Measurements from ENCODE around the gene FBXW8.

FBXW8 gene

DNA sequence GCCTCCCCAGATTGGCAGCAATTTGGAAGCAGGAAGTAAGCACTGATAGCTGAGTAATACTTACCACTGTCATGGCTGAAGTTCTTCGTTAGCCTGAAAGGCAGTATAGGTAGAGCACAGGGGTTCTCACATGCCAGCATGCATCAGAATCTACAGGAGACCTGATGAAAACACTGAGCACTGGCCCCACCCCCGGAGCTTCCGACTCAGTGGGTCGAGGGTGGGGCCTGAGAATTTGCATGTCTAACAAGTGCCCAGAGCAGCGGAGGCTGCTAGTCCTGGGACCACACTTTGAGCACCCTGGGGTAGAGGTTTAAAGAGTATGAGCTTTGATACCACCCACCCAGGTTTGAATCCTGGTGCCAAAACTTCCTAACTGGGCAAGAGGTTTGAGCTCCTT, 89.6 kb downstream of the FBXW8 start:
- no peak for DNase-seq

DNA sequence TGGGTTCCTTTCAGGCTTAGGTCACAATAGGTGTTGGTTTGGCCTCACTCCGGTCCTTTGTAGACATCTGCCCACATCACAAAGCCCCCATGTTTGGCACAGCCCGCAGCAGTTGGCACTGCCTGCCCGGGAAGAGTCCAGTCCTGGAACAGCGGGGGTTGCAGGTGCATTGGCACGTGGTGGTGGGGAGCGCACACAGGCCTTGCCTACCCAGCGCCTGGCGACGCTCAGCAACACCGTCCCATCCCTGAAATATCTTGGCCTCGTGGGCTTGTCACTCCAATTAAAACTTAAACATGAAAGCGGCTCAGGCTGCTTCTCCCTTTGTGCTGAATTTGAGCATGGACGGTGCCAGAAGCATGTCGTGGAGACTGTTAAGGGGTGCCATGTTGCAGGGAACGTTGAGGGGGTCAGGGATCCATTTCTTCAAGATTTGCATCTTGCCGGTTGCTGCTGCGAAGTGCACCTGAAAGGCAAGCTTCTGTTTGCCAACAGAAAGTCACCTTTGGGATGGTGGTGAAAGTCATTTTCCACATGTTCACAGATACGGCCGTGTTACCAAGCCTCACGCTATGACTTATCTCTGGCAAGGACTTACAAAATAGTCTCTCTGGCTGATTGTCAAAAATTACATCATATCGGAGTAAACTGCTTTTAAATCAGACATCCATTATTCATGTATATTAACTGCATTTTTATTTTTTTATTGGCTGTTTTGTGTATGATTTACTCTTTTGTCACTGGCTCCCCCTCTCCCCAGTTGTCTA, 91.5 kb downstream of the FBXW8 start:
- DNase-seq: no peak

GRCh38 chr12:117003883-117004404, 93.2 kb downstream of the FBXW8 start:
- DNase-seq: no peak

- DNase-seq: no peak
These were observed 94.8 kb downstream of the FBXW8 start for GRCh38 chr12:117005417-117006046.

DNA sequence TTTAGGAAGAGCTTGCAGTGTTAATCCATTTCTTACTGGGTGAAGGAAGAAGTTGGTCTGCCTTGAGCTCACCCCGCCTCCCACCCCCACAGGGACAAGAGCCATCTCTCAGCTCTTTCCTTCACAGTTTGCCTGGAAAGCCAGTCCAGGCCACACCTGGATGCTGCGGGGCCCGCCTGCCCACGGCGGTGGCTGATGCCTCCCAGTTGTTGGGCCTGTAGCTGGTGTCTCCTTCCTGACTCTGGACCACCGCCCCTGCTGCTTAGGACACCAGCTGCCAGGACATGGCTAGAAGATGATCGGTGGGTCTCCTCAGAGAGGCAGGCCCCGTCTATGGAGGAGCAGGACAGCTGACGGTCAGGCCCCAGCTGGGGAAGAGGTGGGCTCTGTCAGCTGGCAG, 95.6 kb downstream of the FBXW8 start:
- DNase-seq: no peak

GRCh38 chr12:117007577-117007976, 96.8 kb downstream of the FBXW8 start:
- DNase-seq: no peak

DNA sequence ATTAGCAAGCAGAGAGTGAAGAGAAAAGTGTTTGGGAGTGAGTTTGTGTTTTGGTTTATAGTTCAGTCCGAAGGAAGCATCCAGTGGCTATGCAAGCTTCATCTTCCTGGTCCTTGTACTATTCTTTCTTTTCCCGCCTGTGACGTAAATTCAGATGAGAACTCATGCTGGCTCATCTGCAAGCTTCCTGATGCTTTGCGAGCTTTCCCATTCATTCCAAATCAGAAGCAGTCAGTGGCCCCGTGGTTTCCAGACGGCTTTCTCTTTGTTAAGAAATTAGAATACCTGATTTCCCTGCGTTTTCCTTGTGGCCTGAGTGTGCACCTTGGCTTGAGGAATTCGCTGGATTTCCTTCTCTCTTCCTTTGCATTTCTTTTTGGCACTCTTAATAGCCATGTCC, 99.0 kb downstream of the FBXW8 start:
- DNase-seq: no peak

DNA sequence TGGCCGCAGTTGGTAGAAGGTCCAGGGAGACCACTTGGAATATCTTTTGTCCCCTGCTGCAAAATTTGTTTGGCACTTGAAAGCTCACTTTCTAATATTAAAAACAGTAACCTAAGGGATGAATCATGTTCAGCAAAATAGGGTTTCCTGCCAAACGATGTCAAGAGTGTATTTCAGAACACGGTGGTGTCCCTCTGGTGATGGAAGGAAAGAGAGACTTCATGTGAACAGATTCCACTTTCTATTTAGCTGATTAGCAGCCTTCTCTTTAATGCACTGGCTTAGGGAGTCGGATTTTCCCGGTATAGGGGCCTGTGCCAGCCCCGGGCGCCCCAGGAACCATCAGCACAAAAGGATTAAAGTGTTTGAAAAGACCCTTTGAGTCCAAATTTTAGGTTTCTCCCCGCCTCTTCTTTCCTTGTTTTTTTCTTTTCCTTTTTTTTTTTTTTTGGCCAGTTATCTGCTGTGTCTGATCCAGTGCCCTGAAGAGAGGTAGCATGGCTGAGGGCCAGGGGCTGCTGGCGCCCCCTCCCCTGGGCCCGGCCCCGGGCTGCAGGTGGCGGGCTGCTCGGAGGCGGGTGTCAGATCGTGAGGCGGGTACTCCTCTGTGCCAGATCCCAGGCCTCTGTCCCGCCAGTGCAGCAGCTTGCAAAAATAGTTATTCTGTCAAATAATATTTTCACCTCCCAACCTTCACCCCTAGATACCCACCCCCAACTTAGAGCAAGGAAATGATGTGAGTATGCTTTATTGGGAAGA, 100.1 kb downstream of the FBXW8 start:
- DNase-seq: no peak

- DNase-seq: peak; percentile 70
These were observed 101.4 kb downstream of the FBXW8 start for GRCh38 chr12:117011988-117012805.

DNA sequence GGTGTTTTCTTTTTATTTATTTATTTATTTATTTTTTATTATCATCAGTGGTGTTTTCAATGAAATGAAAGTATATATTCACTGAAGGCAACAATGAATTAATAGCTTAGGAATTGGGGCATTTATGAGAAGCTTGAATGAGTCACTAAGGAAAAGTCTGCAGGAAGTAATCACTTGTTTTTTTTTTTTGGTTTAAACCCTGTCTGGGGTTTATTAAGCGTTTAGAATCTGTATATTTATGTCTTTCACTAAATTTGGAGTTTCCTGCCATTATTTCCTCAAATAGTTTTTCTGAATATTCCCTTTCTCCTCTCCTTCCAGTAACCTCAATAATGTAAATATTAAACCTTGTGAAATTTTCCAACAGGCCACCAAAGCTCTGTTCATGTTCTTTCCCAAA, 103.0 kb downstream of the FBXW8 start:
- DNase-seq: no peak

GRCh38 chr12:117014342-117014887, 103.7 kb downstream of the FBXW8 start:
- DNase-seq: no peak

- no peak for DNase-seq
These were observed 105.1 kb downstream of the FBXW8 start for GRCh38 chr12:117015811-117016210.

DNA sequence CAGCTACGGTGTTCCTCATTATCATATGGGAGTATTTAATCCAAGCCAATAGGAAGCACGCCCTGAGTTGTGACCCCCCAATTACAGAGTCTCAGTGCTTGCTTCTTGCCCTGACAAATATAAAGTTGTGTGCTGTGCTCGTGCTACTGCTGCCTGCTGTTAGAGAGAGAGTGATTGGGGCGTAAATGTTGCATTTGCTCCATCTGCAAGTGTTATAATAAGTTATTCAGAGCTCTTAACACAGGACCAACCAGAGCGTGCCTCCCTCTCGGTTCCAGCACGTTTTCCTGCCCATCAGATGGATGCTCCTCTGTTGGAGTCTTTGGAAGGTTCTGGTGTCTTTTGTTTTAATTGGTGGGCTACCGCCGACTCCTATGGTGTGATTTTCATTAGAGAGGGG, 107.1 kb downstream of the FBXW8 start:
- no peak for DNase-seq

- DNase-seq: no peak
These were observed 107.5 kb downstream of the FBXW8 start for GRCh38 chr12:117018276-117018675.

DNA sequence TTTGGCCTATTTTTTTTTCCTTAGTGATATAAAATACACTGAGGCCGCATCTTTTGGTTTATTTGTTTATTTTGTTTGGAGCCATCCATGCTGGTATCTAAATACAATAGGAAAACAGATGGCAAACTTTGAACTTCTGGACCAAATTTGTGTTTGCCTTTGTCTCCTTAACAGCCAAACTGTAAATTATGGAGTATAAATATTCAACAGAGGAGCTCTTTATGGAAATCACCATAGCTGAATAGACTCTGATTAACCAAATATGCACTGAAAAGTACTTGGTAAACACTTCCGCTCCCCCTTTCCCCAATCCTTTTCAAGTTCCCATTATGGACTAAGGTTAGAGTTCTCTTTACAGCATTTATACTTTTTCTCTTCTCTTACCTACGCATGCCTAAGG, 107.9 kb downstream of the FBXW8 start:
- DNase-seq: no peak

- DNase-seq: no peak
These were observed 109.1 kb downstream of the FBXW8 start for GRCh38 chr12:117019866-117020265.

- DNase-seq: no peak
These were observed 109.9 kb downstream of the FBXW8 start for GRCh38 chr12:117020536-117021220.

DNA sequence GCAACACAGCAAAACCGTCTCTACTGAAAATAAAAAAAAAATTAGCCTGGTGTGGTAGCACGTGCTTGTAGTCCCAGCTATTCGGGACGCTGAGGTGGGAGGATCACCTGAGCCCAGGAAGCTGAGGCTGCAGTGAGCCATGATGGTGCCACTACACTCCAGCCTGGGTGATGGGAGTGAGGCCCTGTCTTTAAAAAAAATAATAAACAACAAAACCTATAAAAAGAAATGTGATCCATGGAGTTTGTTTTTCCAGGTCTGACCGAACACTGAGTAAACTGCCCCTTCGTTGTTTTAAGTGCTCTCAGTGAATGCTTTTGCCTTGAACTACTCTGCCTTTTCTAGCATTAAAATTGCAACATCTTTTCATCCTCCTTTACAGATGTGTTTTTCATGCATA, 111.7 kb downstream of the FBXW8 start:
- no peak for DNase-seq

DNA sequence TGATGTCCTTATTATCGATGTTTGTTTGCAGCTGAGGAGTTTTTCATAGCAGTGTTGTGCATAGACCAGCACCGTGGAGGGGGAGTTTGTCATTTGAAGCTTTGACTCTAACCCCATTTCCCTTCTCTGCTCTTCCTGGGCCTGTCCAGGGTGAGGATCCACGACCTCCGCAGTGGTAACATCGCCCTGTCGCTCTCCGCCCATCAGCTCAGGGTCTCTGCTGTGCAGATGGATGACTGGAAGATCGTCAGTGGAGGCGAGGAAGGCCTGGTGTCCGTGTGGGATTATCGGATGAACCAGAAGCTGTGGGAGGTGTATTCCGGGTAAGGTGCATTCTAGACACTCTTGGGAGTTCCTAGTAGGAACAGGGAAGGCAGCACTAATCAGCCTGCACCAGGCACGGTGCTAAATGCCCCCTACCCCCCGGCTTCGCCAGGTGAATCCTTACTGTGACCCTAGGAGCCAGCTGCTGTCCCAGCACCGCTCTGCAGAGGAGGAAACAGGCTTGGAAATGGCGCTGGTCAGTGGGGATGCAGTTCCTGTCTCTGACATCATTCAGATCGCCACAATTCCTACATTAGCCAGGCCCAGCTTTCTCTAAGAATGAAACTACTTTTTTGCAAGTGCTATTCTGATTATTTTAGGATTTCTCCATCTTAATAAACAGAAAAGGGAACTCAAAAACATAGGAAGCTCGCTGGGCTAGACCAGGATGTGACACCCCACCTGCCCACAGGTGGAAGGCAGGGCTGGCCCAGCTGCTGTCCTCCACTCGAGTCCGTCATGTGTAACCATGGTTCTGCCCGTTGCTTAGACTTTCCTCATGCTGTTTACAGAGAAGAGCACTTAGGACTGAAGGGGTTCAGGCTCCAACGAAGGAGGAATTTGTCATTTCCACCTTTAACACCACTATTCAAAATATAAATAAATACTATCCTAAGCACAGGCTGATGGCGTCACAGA, 113.5 kb downstream of the FBXW8 start:
- no peak for DNase-seq

DNA sequence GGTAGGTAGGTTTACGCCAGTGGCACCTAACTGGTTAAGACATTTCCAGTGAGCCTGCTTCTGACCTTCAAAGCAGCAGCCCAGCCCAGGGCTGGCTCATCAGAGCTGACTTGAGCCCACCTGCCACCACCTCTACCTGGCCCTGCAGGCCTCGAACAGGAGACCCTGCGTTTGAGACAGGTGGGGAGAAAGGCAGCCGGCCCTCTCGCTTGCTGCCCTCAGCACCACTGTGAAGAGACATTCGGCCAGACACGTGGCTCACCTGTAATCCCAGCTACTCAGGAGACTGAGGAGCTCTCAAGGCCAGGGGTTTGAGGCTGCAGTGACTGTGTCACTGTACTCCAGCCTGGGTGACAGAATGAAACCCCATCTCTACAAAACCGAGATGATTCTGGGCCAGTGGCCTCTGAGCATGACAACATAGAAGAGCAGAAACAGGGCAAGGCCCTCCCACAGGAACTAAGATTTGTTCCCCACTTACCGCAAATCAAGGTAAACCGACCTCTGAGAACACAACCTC, 114.3 kb downstream of the FBXW8 start:
- DNase-seq: no peak
